Epithelial cell of prostate (primary cell): ENCODE results near the gene ARL6IP1.
"Not testable (repeated sequence)": the region's sequence is repeated elsewhere in the genome, so short reads cannot be mapped to it uniquely, and the experiment has no call there.

Experiments
- DNase-seq: peaks from one replicate; pipeline ENCODE4 v3.0.0-alpha.2; 2011; ENCODE audit warnings: low read depth, low spot score
- H3K27ac ChIP-seq: fragments of 450-650 bp; 2 replicates; pipeline ENCODE4 v1.5.1; 2017; ENCODE audit warnings: mild to moderate bottlenecking

ARL6IP1 gene

DNA sequence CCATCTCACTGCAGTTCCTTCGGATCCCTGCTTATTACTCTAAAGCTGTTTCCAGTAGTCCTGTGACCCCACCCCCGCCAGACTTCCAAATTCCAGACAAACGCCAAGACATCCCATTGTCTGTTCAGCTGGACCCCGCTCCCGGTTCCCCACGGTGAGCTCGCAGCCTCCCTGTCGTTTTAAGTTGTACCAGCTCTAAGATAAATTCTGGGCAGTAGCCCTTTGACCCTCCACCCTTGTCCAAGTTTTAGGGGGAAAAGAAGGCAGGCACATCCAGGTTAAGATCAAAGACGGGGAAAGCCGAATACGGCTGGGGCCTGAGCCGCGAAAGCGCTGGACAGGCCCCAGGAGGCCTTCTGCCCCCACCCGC, 589 bp downstream of the ARL6IP1 start:
- H3K27ac ChIP-seq: peak overlapping the region; percentile 74
- no peak for DNase-seq

DNA sequence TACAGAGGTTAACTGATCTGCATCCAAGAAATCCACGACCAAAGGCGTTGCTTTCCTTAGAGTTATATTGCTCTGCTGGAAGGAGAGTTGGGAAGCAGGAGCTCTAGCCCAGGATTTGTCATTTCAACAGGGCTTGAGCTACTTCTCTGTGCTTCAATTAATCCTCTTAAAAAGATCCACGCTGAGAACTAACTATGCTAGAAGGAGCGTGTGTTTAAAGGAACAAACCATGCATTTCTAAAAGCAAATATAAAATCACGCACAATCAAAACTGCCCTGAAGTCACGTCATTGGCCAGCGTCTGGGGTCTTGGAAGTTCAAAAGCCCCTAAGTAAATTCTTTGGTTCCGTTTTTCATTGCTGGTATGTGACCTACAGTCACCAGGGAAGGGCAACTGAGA, 1.1 kb downstream of the ARL6IP1 start:
- peak overlapping the region; percentile 74 for H3K27ac ChIP-seq
- DNase-seq: no peak

DNA sequence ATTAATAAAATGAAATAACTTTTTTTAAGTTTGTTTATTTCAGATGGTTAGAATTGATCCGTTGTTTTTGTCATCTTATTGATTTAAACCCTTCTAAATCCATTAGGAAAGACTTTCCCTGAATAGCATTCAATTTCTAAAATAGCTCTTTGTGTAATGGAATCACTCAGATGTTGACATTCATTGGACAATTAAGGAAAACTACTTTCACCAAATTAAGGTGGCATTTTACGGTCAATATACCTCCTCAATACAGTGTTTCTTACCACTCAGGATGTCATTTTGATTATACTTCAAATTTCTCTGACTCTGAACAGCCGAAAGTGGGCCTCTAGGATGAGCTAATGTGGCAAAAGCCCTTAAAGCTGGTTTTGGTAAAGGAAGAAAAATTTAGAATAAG, 1.8 kb downstream of the ARL6IP1 start:
- no peak for DNase-seq
- no peak overlapping the region for H3K27ac ChIP-seq

DNA sequence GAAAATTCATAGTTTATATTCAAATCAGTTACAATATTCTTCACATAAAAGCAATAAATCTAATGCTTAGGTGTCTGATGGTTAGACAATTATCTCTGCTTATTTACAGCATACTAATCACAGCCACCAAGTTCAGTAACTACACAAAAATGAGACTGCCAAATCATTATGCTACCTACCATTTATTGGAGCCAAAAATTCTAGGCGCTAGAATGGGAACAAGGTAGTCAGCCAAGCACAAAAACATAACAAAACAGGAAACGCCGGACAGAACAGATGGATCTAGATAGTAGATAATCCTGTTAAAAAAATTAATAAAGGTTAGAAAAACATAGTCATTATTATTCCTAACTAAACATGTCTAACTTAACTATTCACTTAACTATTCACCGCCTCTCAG, 3.6 kb downstream of the ARL6IP1 start:
- H3K27ac ChIP-seq: no peak overlapping the region
- no peak for DNase-seq

DNA sequence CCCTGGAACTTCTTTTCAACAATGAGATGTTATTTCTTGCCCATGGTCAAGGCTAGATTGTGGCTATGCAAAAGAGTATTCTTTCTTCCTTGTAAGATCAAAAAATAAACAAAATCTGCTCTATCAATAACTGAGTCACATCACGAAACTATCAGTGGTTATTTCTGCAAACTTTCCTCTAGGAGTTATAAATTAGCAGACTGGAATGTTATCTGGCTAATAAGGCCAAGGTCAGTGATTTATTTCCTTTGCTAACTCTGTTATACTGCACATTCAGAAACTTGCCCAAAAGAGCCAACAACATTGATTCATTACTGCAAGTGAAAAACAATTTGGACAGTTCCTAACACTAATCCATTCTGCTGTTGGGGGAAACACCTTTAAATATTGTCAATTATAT, 5.0 kb downstream of the ARL6IP1 start:
- no peak overlapping the region for H3K27ac ChIP-seq
- DNase-seq: no peak

DNA sequence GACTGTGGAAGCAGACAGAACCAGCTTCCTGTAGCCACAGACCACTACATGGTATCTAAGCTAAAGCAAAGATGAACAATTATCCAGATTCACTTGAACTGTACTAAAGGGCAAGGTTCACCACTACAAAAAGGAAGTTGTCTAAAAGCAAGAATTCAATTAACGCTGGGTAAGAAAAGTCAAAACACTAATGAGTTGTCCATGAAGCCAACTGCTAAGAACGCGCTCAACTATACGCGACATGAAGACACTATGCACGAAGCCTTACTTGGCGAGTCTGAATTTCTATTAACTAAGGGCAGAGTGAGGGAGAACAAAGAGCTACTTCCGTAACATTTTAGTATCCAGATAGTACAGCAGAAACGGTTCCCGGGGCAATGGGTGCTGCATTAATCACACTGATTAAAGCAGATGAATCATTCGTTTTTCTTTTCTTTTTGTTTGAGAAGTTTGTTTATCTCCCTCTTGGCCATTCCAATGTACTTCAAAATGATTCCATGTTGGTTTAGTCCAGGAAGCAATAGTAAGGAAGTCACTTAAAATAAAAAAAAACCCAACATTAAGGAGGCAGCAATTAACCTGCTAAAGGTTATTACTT, 8.4 kb downstream of the ARL6IP1 start:
- no peak for DNase-seq
- H3K27ac ChIP-seq: no peak overlapping the region

DNA sequence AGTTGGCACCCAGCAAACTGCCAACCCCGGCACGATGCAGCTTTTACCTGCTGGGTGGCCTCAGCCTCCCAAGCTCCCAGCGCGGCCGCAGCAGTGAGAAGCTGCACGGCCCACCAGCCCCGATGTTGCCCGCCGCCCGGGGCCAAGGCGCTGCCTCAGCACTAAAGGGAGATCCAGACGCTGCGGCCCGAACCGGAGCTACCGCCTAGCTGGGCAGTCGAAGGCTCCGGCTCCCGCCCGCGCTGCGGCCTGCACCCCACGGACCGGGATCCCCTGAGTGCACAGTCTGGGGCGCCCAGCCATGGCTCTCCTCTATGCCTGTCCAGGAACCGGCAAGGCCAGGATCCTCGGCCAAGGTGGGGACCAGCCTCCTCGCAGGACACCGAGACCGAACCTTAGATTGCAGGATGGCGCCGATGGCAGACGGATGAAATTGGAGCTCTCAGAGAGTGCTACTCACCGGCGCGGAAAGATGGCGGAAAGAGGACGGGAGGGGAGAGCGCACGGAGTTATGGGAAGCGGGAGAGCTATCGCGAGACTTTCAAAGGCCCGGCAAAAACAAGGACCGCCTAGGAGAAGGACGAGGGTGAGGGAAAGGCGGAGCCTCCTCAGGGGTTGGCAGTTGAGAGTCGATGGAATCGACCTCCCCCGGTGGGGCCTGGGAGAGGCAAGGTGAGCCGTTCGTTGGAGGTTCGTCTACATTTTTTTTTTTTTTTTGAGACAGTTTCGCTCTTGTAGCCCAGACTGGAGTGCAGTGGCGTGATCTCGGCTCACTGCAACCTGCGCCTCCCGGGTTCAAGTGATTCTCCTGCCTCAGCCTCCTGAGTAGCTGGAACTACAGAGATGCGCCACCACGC, 11.3 kb downstream of the ARL6IP1 start, which contains the start of gene RPS15A:
TSS of gene RPS15A (minus strand) at position 485 of the 857 bp plus-strand sequence. CDS start 1,221 bp downstream, outside the sequence.
- DNase-seq: peak; percentile 91
- H3K27ac ChIP-seq: peak within 1 kb of the TSS; percentile 85

DNA sequence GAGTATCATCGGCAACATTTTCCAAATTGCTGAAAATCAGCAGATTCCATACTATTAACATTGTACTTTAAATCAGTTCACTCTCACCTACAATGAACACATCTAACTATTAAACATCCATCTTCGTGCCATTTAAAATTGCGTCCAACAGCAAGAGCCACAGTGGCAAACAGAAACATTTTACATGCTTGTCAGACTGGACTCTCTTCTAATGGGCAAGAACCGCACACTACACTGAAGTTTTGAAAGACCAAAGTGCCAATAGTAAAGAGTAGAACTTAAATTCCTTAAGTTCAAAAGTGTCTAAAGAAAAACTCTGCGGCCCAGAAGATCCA, 11.9 kb downstream of the ARL6IP1 start:
- H3K27ac ChIP-seq: peak overlapping the region; percentile 85
- DNase-seq: no peak

DNA sequence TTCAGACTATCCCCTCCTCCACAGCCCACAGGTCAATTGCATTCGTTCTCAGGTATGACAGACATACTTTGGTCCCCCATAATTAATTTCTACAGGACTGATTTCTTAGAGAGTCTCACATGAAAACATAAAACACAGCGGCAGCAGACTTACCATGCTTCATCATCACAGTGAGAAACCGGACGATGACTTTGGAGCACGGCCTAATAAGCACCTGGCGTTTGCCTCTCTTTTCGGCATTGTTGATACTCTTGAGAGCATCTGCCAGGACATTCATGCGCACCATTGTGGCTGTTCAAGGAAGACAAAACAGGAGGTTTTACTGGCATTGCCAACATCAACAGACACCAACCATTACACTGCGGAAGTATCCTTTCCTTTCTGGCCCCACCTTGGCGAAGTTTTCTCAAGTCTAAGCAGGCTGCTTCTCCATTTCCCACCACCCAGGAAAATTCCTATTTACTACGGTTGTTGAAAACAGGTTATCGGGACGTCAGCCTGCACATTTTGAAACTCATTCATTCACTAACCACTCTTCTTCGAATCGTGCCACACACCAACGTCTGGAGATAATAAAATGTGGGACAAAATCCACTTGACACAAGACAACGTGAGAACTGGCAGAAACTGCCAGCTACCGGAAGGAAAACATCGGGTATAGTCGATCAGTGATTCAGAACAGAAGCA, 12.4 kb downstream of the ARL6IP1 start:
- peak overlapping the region; percentile 85 for H3K27ac ChIP-seq
- DNase-seq: no peak

DNA sequence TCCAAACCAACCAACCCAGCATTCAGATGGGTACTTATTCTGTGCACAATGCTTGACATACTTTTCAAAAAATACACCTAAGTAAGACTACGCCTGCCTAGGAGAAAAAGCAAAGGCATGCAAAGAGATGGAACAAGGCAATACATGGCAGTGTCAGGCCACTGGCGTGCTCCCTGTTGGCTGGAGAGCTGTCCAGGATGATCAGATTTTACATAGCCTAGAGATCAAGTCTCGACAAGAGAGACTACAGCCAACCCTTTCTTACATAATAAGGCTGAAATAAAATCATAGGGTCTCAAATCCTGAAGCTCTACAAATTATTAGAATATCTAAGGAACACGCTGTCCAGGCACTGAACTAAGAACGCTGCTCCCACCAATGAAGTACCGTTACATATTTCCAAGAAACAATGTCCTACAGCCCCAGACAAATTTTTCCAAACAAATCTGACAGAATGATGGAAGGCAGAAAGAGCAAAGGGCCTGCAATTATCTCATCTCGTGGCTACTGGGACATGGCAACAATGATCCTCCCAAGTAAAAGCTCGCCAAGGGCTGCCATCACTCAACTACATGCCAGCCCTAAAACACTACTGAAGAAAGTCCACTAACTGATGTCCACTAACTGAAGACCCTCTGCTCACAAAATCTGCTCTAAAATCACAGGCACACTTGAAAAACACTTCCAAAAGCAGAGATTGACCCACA, 16.3 kb downstream of the ARL6IP1 start:
- peak overlapping the region; percentile 2 for H3K27ac ChIP-seq
- no peak for DNase-seq

DNA sequence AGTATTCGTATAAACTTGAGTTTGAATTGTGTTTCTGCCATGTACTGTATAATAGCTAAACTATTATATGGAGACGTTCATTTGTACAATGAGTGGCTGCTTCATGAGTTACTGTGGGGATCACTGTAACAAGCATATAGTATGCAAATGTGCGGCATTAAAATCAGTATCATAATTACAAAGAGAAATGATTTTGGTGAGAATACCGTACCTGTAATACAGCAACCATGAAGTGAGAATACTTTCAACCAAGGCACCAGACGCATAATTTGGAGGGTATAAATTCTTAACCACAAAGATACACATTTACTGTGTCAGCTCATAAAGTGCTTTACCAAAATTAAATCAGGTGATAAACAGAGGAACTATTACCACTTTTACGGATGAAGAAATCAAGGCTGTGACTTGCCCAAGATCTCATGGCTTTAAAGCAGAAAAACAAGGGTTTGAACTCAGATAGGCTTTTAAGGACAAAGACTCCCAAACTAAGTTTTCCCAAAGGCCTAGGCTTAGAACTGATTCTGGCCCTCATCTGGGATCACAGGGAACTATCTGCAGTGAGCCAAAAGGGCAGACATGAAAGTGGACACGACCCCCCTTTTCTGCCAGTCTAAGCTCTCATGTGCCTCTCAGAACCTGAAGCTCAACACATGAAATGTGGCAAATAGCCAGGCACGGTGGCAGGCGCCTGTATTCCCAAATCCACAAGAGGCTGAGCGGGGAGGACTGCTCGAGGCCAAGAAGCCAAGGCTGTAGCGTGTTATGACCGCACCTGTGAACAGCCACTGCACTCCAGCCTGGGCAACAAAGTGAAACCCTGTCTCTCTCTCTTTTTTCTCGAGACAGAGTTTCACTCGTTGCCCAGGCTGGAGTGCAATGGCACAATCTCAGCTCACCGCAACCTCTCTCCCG, 17.7 kb downstream of the ARL6IP1 start:
- peak overlapping the region; percentile 3 for H3K27ac ChIP-seq
- no peak for DNase-seq

DNA sequence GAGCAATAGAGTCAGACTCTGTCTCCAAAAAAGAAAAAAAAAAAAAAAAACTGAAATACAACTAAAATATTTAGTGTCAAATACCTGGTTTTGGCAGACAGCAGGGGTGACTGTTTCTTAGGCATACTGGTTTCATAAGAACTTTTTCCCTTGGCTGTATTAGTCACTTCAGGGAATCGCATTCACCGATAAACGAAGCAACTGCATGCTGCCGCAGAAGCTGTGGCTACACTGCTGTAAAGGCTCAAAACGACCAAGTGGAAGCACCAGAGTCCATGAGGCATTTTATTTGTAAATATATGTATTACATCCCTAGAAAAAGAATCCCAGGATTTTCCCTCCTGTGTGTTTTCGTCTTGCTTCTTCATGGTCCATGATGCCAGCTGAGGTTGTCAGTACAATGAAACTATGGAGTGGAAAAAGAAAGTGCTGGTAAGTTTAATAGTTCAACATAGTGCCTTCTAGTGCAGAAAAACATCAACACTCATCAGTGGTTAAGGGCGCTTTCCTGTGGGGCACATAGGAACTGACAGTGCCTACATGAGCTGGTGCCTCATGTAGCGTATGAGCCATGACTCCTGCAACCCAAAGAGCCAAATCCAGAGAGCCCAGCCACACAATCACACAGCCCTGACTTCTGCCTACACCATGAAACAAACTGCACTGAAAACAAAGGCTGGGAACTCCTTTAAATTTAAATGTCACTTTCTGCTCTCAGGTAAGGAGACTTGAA, 18.5 kb downstream of the ARL6IP1 start:
- DNase-seq: no peak
- no peak overlapping the region for H3K27ac ChIP-seq

DNA sequence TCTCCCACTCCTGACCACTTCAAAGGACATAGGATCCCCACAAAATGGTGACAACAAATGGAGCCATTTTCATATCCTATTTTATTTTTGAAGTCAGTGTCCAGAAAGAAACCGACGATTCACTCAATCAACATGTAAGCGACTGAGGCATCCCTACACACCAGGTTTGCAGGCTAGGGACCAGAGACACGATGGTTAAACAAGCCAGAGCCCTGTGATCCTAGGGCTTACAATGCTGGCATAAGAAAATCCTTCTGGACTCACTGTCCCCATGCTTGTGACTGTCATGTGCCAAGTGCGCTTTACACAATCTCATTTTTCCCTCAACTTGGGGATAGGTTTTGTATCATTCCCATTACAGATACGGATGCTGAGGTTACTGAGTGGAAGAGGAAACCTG, 20.1 kb downstream of the ARL6IP1 start:
- H3K27ac ChIP-seq, DNase-seq: not testable (repeated sequence)

DNA sequence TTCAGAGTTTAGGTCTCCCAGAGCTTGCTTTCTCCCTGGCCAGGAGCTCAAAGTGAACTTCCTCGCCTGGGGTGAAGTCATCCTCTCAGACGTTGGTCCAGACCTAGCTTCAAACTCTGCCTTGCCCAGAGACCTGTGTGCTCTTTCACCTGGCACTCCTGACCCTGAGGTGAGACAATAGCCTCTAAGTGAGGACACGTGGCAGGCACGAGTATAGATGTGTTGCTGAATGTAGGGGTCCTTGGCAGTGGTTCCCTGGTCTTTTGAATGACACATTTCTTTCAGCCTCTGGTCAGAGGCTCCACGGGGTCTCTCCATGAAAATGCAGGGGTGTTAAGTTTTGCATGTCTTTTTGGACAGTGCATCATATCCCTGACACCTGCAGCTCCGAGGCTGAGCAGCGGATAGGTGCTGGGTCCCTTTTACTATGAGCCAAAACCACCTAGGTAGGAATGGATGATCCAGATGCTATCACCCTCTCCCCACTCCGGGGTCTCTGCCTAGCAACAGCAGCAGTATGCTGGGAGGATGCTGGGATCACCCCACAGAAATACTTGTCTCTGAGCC, 20.8 kb downstream of the ARL6IP1 start:
- not testable (repeated sequence) for H3K27ac ChIP-seq, DNase-seq

DNA sequence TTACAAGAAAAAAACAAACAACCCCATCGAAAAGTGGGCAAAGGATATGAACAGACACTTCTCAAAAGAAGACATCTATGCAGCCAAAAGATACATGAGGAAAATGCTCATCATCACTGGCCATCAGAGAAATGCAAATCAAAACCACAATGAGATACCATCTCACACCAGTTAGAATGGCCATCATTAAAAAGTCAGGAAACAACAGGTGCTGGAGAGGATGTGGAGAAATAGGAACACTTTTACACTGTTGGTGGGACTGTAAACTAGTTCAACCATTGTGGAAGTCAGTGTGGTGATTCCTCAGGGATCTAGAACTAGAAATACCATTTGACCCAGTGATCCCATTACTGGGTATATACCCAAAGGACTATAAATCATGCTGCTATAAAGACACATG, 23.7 kb downstream of the ARL6IP1 start:
- H3K27ac ChIP-seq, DNase-seq: not testable (repeated sequence)

DNA sequence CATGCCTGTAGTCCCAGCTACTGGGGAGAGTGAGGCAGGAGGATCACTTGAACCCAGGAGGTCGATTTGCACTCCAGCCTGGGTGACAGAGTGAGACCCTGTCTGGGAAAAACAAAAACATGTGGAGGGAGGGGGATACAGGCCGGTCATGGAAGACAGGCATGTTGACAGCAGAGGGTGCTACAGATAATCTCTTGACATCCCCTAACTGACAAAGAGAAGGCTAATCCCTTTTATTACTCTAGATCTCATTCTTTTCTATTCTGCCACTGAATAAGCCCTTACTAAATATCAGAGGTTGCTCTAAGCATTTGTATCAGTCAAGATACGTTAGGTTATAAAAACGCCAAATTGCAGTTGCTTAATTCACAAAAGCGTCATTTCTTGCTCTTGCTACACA, 25.0 kb downstream of the ARL6IP1 start:
- not testable (repeated sequence) for H3K27ac ChIP-seq, DNase-seq

DNA sequence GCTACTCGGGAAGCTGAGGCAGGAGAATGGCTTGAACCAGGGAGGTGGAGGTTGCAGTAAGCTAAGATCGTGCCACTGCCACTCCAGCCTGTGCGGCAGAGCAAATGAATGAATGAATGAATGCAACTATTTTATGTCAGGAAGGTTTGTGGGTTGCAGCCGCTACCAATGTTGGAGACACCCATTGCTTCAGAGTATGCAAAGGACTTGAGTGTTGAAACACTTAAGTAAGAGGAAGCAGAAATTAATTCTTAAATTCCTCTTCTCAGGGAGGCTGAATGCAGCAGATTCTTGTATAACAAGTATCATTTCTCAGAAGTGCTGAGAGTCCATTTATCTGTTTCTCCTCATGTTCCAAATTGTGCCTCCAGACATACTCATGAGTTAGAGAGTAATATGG, 26.7 kb downstream of the ARL6IP1 start:
- DNase-seq, H3K27ac ChIP-seq: not testable (repeated sequence)

DNA sequence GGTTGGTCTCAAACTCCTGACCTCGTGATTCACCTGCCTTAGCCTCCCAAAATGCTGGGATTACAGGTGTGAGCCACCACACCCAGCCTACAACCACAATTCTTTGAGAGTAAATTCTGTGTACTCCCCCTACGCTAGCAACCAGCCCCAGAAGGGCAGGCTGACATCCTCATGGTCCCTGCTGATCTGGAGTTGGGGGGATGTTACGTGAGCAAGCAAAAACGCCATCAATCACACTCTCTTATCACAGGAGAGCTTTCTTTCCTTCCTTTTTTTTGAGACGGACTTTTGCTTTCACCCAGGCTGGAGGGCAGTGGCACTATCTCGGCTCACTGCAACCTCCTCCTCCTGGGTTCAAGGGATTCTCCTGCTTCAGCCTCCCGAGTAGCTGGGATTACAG, 29.2 kb downstream of the ARL6IP1 start:
- H3K27ac ChIP-seq, DNase-seq: not testable (repeated sequence)
